ENCODE data around the gene PRKRA.
A peak's percentile ranks its signal among the peaks of the same experiment; 100 is the strongest.
"Not testable (repeated sequence)": the region's sequence is repeated elsewhere in the genome, so short reads cannot be mapped to it uniquely, and the experiment has no call there.

PRKRA gene

DNA sequence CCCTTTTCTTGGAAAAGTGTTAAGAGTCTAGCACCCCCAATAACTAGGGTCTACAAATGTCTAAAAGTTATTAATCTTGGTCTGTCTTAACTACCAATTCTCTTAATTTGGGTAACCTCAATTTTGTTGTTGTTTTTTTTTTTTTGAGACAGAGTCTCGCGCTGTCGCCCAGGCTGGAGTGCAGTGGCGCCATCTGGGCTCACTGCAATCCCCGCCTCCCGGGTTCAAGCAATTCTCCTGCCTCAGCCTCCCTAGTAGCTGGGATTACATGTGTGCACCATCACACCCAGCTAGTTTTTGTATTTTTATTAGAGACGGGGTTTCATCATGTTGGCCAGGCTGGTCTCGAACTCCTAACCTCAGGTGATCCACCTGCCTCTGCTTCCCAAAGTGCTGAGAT, 38.5 kb downstream of the PRKRA start:
- not testable (repeated sequence) for DNase-seq

DNA sequence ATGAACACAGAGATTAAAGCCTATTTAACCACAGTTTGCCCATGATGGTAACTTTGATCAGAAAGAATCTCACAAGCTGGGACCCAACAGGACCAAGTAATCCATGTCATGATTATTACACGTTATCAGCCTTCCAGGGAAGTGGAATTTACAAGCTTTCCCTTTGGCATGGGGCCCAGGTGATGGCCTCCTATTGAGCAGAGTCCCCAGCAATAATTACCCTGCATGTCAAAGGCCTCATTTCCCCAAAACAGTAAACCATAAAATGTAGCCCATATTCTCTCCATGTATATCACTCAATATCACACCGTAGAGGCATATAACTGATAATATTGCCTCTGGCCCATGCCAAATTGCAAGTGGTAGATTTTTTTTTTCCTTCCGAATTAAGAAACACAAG, 38.9 kb downstream of the PRKRA start:
- DNase-seq, result no peak

DNA sequence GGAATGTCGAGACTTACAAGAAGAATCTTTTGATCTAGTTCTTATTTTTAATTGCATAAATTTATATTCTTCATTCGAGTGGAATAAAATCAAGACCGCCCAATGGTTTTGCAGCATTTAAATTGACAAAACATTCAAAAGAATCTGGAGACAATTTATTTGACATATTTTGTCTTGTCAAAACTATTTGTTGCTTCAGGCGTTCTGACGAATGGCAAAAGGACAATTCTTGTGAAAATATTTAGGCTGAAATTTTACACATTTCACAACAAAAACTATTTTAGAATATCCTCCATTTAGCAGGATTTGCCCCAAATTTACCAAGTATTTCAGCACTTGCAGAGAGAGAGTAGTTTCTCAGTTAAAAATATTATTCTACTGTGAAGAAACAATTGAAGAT, 41.7 kb downstream of the PRKRA start:
- no peak for DNase-seq

DNA sequence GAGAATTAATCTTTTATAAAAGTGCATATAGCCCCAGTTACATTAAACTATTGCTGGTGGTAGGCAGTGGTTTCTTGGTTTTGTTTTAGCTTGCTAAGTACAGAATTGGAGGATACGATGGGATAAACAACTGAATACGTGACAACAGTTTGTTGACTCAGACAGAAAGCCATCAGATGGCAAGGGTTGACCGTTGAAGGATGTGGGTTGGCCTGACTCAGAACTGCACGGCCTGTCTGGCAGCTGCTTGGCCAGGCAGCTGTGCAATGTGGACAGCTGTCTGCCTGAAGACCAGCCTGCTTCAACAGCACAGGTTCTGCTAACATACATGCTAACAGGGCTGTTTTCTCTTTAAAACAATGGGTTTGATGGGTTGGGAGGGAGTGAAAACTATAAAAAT, 46.6 kb downstream of the PRKRA start:
- DNase-seq, result peak; percentile 37

DNA sequence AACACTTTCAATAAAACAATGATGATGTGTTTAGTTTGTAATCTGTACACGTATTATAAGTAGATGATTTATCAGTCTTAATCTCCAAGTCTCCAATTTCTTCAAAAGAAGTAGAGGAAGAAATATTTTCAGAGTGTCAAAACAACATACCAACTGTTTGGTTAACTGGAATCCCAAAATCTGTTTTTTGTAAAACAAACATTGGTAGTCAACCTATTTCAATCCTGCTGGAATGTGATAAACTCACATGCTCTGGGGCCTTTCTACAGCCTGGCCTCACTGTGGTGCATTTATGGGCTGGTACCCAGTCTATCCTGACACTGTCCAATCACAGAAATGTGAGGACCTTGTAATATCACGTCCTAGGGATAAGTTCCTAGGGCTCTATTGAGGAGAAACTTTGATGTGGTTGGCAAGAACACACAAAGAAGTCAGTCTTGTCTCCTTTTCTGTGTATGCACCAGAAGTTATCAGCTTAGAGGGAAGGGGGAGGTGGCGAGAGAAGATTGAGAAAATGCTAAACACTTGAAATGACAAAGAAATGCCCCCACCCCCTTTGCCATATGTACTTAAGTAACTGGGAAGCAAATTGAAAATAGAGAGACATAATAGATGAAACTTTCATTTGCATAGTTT, 47.2 kb downstream of the PRKRA start:
- DNase-seq, result no peak

DNA sequence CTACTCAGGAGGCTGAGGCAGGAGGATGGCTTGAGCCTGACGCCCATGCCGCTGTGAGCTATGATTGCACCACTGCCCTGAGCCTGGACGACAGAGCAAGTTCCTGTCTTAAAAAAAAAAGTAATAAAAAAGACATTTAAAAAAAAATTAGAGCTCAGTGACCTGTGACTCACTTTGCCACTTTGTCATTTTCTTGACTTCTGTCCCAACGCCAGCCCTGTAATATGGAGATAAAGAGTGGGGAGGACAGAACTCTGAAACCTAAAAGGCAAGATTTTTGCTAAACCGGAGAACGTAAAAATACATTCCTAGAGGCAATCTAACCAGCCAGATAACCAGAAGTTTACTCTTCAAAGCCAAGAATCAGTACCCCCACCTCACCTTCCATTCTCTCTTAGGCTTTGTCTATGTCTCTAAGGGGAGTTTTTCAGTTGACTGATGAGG, 49.0 kb downstream of the PRKRA start:
- DNase-seq, result no peak

DNA sequence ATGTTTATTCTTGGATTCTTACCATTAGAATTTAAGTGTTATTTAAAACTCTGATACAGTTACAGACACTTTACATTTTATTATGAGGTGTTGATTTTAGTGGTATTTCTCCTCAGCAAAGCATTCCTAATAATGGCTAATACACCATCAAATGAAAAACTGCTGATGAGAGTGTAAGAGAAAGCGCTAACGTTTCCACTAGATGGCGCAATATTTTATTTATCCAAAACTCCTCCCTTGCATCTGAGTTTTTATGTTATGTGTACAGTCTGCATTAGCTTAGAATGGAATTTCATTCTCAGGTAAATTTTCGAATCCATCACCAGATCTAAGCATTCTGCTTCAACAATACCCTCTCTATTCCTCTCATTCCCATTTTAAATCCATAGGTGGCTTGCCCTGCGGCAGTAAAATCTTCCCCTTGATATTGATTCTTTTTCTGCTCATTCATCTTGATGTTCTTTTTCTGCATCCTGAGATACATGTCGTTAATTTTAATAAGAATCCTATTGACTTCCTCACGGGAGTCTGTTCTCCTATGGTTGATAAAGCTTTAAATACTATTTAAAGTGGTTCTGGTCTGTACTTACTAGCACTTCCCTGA, 53.9 kb downstream of the PRKRA start:
- DNase-seq, result peak; percentile 68

DNA sequence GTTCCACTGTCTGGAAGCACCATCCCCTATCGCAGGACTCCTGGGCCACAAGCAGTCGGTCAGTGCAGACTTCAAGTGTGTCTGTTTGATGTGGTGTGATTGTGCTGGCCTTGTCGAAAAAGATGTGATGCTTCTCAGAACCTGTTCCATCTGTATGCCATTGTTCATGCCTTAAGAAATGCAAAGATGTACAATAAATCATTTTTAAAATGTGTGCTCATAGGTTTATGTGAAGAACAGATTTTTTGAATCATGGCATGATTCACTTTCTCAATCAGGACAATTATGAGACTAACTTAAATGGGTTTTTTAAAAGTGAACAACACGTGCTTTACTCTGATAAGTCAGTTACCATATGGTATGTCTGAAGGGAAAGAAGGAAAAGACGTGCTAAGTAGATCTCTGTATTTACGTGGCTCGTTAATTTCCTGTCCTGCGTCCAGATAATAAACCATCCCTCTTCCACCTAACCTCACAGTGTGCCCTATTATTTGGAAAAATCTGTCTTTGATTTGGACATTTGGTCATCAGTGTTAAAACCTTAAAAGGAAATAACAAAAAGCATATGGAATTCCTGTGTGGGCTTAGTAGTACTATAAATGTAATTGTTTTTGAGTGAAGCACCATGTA, 54.9 kb downstream of the PRKRA start:
- no peak for DNase-seq

DNA sequence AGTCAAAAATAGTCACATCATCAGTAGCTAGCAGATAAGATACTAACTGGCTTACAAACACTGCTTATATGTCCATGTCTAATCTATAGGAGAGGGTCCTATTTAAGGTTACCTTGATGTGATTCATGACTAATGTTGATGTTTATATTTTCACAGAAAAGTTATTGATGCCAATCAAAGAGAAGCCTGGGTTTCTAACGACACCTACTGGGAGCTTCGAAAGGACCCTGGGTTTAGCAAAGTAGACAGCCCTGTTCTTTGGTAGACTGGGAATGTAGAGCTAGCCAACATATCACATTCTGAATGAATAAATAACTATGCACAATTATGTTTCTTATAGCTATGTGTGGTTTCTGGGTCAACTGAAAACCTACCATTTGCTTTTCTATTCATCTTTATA, 55.7 kb downstream of the PRKRA start:
- no peak for DNase-seq

DNA sequence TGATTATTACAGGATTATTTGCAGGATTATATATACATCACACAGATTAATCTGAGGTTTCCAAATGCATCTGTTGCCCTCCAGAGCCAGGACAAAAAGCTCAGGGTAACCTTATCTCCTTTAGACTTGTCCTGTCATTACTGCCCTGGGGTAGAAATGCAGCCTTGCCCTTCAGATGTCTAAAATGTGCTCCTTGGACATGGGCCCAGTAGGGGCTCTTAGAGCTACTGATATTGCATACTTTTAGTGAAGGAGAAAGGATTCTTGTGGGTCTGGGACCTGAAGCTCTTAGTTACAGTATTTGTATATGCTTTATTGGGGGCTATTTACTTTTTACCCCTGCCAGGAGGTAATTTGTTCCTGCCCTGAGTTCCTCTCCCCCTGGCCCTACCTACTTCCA, 56.1 kb downstream of the PRKRA start:
- no peak for DNase-seq

DNA sequence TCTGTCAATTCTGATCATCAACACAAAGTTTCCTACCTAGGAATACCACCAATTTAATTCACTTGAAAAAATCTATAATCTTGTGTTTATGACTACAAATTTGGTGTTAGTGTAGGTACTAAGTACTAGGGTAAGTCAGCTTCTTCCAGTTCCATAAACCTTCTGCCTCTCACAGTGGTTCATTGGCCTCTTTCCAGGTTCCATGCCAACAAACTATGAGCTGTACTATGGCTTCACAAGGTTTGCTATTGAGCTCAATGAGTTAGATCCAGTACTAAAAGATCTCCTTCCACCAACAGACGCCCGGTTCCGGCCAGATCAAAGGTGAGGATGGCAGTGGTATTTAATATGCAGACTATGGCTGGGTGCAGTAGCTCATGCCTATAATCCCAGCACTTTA, 58.8 kb downstream of the PRKRA start:
- DNase-seq, result no peak

DNA sequence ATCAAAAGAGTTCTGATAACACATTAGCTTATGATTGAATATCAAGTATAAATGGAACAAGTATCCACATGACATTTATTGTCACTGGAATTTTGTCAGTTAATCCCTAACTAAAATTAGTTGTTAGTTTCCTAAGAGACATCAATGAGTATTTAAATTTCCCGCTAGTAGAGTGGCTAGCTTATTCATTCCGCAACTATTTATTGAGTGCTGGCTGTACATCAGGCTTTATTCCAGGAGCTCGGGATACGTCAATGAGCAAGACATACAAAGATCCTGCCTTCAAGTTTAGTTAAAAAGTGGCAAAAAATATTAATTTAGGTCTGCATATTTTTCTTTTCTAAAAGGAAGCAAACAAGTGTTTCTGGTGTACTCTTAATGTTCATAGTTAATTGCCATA, 59.3 kb downstream of the PRKRA start:
- DNase-seq, result no peak

DNA sequence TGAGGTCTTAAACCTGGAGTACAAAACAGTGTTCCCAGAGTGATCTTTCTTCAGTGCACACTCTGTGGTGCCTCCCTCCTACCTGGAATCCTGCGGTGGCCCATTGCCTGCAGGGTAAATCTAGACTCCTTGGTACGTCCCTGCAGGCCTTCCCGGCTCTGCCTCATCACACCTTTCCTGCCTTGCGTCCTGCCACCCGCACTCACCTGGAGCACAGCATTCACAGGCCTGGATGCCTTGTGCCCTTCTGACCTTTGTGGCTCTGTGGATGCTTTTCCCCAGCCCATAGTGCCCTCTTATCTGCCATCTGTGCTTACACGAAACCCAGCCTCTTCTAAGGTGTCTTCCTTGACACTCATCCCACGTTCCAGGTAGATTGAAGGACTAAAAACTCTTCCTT, 62.7 kb downstream of the PRKRA start:
- no peak for DNase-seq

DNA sequence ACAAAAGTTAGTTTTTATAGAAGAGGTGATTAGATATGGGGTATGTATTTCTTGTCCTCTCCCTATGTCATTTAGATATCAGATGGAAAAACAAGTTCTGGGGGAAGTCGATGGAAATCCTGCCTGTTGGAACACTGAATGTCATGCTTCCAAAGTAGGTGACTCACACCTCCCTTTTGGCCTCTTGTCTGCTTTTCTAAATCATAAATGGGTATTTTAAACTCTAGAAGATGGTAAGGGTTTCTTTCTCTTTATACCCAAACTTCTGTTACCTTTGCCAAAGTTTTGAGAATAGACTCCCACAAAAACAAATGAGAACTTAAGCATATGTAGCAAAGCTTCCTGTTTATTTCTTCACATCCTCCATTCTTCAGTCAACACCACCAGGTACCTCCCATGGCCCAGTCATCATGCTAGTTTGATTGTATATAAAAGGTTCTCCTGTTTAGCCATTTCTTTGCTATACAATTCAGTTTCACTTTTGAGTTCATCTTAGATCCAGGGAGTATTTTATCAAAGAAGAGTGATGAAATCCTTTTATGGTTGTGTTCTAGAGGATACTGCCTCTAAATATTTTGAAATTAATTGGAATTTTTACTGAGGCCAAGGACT, 63.9 kb downstream of the PRKRA start:
- no peak for DNase-seq

DNA sequence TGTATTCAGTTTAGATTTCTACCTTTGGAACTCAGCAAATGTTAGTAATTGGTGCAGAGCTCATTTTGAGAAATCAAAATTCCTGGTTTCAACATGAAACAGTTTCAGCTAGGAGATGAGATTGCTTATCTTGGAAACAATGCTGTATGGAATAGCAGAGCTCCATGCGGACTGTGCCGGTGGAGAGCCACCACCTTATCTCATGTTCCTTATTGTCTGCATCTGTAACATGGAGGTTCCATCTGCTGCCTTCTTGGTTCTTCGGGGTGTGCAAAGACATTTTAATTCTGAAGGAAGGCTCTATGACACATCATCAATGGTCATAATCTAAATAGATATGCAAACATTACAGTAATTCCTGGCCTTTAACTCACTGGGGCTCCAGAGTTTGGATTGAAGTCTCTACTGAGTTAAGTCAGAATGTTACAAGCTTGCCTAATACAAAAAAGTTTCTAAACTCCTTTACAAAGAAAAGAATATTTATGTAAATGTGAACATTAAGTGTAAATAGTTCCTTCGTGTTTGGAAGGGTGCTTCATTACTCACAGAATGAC, 65.3 kb downstream of the PRKRA start:
- no peak for DNase-seq

DNA sequence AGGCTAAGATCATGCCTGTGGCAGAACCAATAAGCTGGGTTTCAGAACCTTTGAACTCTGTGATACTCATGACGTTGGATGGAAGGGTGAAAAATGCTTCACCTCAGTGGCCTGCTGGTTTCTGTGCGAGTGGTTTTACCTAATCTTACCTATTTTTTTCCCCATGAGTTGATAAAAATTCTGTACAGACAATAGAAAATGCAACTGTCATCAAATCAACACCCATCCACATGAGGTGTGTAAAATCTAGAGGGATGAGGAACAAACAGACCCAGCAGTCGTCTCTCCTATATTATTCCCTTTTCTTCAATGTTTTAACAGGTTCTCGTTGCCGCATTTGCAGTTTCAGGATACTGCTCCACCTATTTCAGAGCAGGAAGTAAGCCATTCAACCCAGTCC, 67.3 kb downstream of the PRKRA start:
- DNase-seq, result no peak

Measured in NCI-H2029 treated with DMSO at 0.1 percent for 48 hours (cell line).